Measurements from ENCODE around the gene TEX11.
"Not testable (repeated sequence)": the region's sequence is repeated elsewhere in the genome, so short reads cannot be mapped to it uniquely, and the experiment has no call there.

GRCh38 chrX:70844081-70844480 is 64.4 kb downstream of the TEX11 start:
- not testable (repeated sequence) for TF ChIP-seq CTCF, POLR2A (IDR thresholded peaks at IDR 0.05)

Data from body of pancreas (tissue), 4 donors.